CD4-positive, alpha-beta T cell (primary cell): Measurements from ENCODE around the gene SLC22A7. TPM values are rescaled to one million over a fixed set of nuclear protein-coding genes. Genes with fewer than 3 reads are reported as not detected.

Source experiments
- ATAC-seq: fragments of 200-7000 bp; cut with Tn5 transposase; one replicate; pipeline ENCODE4 v1.10.0; 2022; ENCODE audit warnings: mild to moderate bottlenecking; ENCODE audit not compliant: poor library complexity
- CTCF ChIA-PET: fragments of 350-600 bp; sonication (Branson Sonifier 250); formaldehyde crosslinking; loops from one replicate; lab custom pipeline; 2021; ENCODE audit warnings: antibody characterized with exemption, inconsistent platforms; lab: Charles Lee
- POLR2A ChIA-PET: fragments of 350-600 bp; sonication (Branson Sonifier 250); formaldehyde crosslinking; loops from one replicate; lab custom pipeline; 2021; ENCODE audit warnings: antibody characterized with exemption, inconsistent platforms; lab: Charles Lee
- DNase-seq, 14 experiments: peaks; one replicate each; pipeline ENCODE4 v3.0.0-alpha.2; 2013 to 2020; ENCODE audit warnings: mixed read lengths in 2 of 14
- H3K27ac ChIP-seq, 2 donors: one replicate each; pipeline versions ENCODE4 v1.5.1 to v1.7.0; 2013; ENCODE audit warnings: low read length in 2 of 2, low read depth in 1 of 2, mild to moderate bottlenecking in 1 of 2
- H3K27me3 ChIP-seq, 2 experiments: 1 replicate in 1 of 2; 2 replicates in 1 of 2; pipeline versions ENCODE4 v1.6.1 to v1.7.0; 2013; ENCODE audit warnings: low read length in 2 of 2, control low read depth in 1 of 2, mild to moderate bottlenecking in 1 of 2, moderate library complexity in 1 of 2; ENCODE audit not compliant: insufficient read depth in 2 of 2, control insufficient read depth in 1 of 2
- H3K36me3 ChIP-seq: one replicate; pipeline ENCODE4 v1.6.1; 2013; ENCODE audit warnings: low read length, control low read depth; ENCODE audit not compliant: insufficient read depth
- H3K4me1 ChIP-seq: one replicate; pipeline ENCODE4 v1.6.1; 2013; ENCODE audit warnings: low read length, control low read depth; ENCODE audit not compliant: insufficient read depth
- H3K4me3 ChIP-seq: one replicate; pipeline ENCODE4 v1.5.1; 2013; ENCODE audit warnings: mild to moderate bottlenecking, low read length, moderate library complexity
- H3K9me3 ChIP-seq, 2 experiments: 1 replicate in 1 of 2; 2 replicates in 1 of 2; pipeline versions ENCODE4 v1.6.1 to v1.7.0; 2013; ENCODE audit warnings: low read length in 2 of 2, mild to moderate bottlenecking in 2 of 2, control low read depth in 1 of 2, moderate library complexity in 1 of 2; ENCODE audit not compliant: control insufficient read depth in 1 of 2, insufficient read depth in 1 of 2
- H3K27ac Mint-ChIP-seq: one replicate; pipeline ENCODE4 v1.8.0; 2020; ENCODE audit warnings: mixed read lengths
- H3K27me3 Mint-ChIP-seq: one replicate; pipeline ENCODE4 v1.8.0; 2021; ENCODE audit warnings: mixed read lengths
- H3K36me3 Mint-ChIP-seq: one replicate; pipeline ENCODE4 v1.8.0; 2021; ENCODE audit warnings: low read depth, mixed read lengths
- H3K4me1 Mint-ChIP-seq: one replicate; pipeline ENCODE4 v1.8.0; 2021; ENCODE audit warnings: low read depth, mixed read lengths
- H3K4me3 Mint-ChIP-seq: one replicate; pipeline ENCODE4 v1.8.0; 2020; ENCODE audit warnings: mild to moderate bottlenecking, mixed read lengths
- H3K9me3 Mint-ChIP-seq: one replicate; pipeline ENCODE4 v1.8.0; 2020; ENCODE audit warnings: mixed read lengths
- intact Hi-C, 2 experiments: fragments of 100-400 bp; cut with DNase I in 1 of 2; cut with micrococcal nuclease in 1 of 2; formaldehyde crosslinking; loops; one replicate each; pipeline versions ENCODE4 v1.15.1 to v1.9.0; 2023 to 2025; cut with DNase I, micrococcal nuclease
- total RNA-seq, 174 experiments: library from RNA in 2 of 174; stranded (reverse) in 2 of 174; gene quantifications; one replicate each; pipeline ENCODE4 v1.2.3 and lab custom pipeline; 2021 to 2026
- TF ChIP-seq, protein P1 (sequence below): fragments of 200-600 bp; IDR thresholded peaks from one replicate; pipeline ENCODE4 v1.8.0; 2022; ENCODE audit warnings: antibody characterized with exemption, mild to moderate bottlenecking

The SLC22A7 gene
- total RNA-seq, 2 experiments from 2014 or later = not detected

DNA sequence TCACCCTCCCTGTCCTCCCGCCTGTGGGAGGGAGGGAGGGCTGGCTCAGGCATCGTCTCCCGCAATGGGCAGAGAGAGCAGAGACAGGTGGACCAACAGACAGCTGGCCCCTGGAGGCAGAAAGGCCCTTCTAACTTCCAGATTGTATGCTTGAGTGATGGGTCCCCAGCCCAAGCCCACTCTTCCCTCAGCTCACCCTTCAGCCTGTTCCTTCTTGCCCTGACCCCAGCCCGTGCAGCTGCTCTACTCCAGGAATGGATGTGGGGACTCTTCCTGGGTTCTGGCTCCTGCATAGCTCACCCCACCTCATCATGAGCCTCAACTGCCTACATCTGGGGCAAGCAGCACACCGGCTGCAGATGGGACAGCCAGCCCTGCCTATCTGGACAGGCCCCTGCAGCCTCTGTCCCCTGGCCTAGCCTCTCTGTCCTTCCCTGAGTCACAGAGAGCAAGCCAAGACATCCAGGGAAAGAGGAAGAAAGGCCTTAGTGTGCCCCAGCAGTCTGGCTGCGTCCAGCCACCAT lies 11.5 kb upstream of the SLC22A7 start:
- POLR2A ChIA-PET = interaction anchor here (1.5 kb wide), 1 partner anchor 83 kb away, joined by 3 read pairs; the partner anchor contains the start of gene ZNF318

DNA sequence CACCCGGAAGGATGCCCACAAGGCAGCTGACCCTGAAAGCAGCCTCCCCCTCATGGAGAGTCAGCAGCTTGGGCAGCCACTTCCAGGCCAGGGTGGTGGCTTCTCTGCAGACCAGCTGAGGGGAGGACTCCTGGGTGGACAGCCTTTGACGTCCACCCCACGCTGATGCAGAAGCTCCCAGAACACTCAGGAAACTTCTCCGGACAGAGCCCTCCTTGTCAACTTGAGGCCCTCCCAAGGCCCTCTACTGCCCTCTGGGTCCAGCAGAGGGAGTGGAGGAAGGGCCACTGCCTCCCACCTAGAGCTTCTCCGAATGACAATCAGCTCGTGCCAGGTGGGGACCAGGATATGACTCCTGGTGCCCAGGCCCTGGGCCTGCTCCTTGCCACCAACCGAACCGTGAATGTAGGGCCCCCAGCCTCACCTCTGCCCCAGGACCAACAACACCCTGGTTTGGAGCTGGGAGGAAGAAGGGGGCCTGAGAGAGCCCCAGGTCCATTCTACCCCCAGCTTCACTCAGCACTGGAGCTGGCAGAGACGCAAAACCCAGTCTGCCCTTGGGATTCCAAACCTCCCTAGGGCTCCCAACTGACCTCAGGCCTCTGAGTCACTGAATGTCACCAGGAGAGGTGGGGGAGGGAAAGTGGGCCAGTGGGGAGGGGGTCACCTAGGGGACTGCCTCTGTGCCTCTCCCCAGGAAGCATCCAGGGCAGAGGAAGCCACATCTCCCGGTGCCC lies 10.9 kb upstream of the SLC22A7 start:
- intact Hi-C loops = no loop called here
- no peak for ATAC-seq
- CTCF ChIA-PET = no interaction called here
- DNase-seq = no peak
- H3K36me3 ChIP-seq = no peaks in the 10 kb centered on the region
- H3K27ac ChIP-seq = no peak overlapping the region
- TF ChIP-seq, protein P1, sequence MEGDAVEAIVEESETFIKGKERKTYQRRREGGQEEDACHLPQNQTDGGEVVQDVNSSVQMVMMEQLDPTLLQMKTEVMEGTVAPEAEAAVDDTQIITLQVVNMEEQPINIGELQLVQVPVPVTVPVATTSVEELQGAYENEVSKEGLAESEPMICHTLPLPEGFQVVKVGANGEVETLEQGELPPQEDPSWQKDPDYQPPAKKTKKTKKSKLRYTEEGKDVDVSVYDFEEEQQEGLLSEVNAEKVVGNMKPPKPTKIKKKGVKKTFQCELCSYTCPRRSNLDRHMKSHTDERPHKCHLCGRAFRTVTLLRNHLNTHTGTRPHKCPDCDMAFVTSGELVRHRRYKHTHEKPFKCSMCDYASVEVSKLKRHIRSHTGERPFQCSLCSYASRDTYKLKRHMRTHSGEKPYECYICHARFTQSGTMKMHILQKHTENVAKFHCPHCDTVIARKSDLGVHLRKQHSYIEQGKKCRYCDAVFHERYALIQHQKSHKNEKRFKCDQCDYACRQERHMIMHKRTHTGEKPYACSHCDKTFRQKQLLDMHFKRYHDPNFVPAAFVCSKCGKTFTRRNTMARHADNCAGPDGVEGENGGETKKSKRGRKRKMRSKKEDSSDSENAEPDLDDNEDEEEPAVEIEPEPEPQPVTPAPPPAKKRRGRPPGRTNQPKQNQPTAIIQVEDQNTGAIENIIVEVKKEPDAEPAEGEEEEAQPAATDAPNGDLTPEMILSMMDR = no peak
- no peaks in the 10 kb centered on the region for H3K4me1 ChIP-seq
- no peak overlapping the region for H3K4me3 ChIP-seq
- H3K4me1 Mint-ChIP-seq = no peaks in the 10 kb centered on the region
- H3K27me3 Mint-ChIP-seq = peaks cover 30% of the 10 kb centered on the region
- H3K9me3 ChIP-seq = no peaks in the 10 kb centered on the region
- no peaks in the 10 kb centered on the region for H3K36me3 Mint-ChIP-seq
- H3K27me3 ChIP-seq = peaks cover 9 to 13% of the 10 kb centered on the region in 2 experiments
- H3K9me3 Mint-ChIP-seq = no peaks in the 10 kb centered on the region
- H3K4me3 Mint-ChIP-seq = no peak overlapping the region
- POLR2A ChIA-PET = interaction anchor here (1.5 kb wide), 1 partner anchor 83 kb away, joined by 3 read pairs; the partner anchor contains the start of gene ZNF318
- H3K27ac Mint-ChIP-seq = no peak overlapping the region

More for the DNA sequence above, 11.5 kb upstream of the SLC22A7 start:
- CTCF ChIA-PET = no interaction called here
- Histone ChIP-seq H3K9me3 (no peaks in the 10 kb centered on the region), H3K36me3 (no peaks in the 10 kb centered on the region), H3K27me3 (peaks cover 9 to 13% of the 10 kb centered on the region in 2 experiments), H3K4me1 (no peaks in the 10 kb centered on the region), H3K27ac (no peak overlapping the region), H3K4me3 (no peak overlapping the region)
- H3K27ac Mint-ChIP-seq = no peak overlapping the region
- H3K9me3 Mint-ChIP-seq = no peaks in the 10 kb centered on the region
- intact Hi-C loops = no loop called here
- ATAC-seq (no peak), DNase-seq (no peak)
- no peaks in the 10 kb centered on the region for H3K36me3 Mint-ChIP-seq
- H3K4me3 Mint-ChIP-seq = no peak overlapping the region
- TF ChIP-seq, protein P1 = no peak
- H3K4me1 Mint-ChIP-seq = no peaks in the 10 kb centered on the region
- peaks cover 37% of the 10 kb centered on the region for H3K27me3 Mint-ChIP-seq

DNA sequence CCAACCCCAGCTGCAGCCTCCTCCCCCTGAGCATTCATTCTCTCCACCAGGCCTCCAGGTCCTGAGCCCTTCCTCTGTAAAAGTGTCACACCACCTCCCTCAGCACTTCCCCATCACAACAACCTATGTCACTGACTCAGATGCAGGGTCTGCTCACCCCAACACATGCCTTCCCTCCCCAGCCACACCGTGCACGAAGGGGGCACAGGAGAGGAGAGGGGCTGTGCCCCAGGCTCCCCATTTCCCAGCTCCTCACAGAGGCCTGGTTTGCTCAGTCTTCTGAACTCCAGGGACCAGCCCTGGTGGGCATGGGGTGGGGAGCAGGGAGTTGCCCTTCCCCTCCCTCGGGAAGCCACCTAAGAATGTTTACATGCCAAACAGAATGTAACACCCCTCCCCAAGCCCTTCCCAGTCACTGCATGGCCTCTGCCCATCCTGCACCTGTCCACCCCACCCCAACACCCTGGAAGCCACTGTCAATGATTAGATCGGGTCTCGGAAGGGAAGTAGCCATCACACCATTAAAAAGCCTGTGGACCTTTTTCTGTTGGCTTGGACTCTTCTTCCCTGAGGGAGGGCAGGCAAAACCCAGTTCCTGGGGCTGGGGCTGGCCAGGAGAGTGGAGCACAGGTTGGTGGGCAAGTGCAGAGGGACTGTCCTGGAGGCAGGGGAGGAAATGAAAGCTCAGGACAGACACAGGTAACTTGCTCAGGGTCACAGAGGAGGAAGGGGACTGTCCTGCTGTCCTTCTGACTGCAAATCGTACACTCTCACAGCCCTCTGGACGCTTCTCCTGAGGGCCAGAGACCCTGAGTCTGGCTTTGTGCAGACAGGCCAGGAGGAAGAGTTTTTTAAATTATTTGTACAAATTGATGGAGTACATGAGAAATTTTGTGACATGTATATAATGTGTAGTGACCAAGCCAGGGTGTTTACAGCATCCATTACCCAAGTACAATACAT lies 10.1 kb upstream of the SLC22A7 start:
- Histone ChIP-seq H3K4me3 (no peak overlapping the region), H3K4me1 (no peaks in the 10 kb centered on the region), H3K9me3 (no peaks in the 10 kb centered on the region), H3K27me3 (peaks cover 9 to 13% of the 10 kb centered on the region in 2 experiments), H3K36me3 (no peaks in the 10 kb centered on the region), H3K27ac (no peak overlapping the region)
- H3K27ac Mint-ChIP-seq = no peak overlapping the region
- H3K36me3 Mint-ChIP-seq = no peaks in the 10 kb centered on the region
- H3K27me3 Mint-ChIP-seq = peaks cover 23% of the 10 kb centered on the region
- no peak overlapping the region for H3K4me3 Mint-ChIP-seq
- ChIA-PET POLR2A (interaction anchor here (1.5 kb wide), 1 partner anchor 82 kb away, joined by 3 read pairs; the partner anchor contains the start of gene ZNF318), CTCF (no interaction called here)
- no peaks in the 10 kb centered on the region for H3K9me3 Mint-ChIP-seq
- ATAC-seq = no peak
- TF ChIP-seq, protein P1 = no peak
- H3K4me1 Mint-ChIP-seq = no peaks in the 10 kb centered on the region
- intact Hi-C loops = no loop called here
- DNase-seq = no peak
